Effector CD8-positive, alpha-beta T cell (primary cell): ENCODE measurements around the gene C19orf12.
"Not testable (repeated sequence)": the region's sequence is repeated elsewhere in the genome, so short reads cannot be mapped to it uniquely, and the experiment has no call there.

Source experiments
- DNase-seq: peaks from one replicate; lab custom pipeline; 2025; lab: John Stamatoyannopoulos, UW

Gene C19orf12

DNA sequence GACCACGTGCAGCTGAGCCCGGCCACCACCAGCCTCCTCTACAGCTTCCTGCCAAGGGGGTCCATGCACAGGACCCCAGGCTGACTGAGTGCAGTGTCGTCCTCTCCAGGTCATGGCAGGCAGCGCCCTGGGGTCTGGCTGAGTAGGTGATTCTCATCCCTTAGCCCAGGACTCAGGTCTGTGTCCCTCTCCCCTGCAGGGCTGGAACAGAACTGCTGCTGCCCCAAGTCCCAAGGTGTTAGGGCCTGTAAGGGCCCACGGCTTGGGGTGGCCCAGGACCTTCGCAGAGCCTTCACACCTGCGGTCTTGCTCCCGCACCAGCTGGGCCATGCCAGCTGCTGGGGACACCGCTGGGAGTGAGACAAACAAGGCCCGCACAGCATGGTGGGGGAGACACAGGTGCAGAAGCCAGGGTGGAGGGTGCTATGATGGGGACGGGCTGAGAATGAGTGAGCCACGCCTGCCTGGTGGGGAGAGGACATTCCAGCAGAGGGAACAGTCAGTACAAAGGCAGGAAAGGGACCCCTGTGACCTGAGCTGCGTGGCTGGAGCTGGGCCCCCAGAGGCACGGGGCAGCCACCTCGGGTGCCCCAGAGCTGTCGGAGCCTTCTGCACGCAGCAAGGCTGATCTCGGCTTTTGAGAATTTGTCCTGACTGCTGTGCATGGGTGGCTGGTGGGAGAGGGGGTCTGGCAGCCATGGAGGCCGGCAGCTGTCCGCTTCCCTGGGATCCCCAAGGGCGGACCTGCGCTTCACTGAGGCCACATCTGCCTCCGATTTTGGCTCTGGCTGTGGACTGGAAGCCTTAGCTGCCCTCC, 37.9 kb downstream of the C19orf12 start:
- no peak for DNase-seq

DNA sequence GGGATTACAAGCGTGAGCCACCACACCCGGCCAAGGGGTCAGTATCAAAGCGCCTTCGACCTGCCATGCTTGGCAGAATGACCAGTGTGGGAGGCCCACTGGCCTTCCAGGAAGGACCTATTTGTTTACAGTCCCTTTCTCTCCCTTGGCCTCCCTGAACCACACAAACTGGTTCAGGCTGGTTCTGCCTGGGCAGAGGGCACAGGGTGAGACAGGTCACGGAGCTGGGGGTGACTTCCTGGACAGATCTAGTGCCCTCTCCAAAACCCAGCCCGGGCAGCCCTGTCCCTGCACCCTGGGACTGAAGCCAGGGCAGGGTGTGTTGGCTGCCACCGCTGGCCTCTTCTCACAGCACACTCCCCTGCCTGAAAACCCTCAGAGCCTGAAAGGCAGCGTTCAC, 38.5 kb downstream of the C19orf12 start:
- no peak for DNase-seq

DNA sequence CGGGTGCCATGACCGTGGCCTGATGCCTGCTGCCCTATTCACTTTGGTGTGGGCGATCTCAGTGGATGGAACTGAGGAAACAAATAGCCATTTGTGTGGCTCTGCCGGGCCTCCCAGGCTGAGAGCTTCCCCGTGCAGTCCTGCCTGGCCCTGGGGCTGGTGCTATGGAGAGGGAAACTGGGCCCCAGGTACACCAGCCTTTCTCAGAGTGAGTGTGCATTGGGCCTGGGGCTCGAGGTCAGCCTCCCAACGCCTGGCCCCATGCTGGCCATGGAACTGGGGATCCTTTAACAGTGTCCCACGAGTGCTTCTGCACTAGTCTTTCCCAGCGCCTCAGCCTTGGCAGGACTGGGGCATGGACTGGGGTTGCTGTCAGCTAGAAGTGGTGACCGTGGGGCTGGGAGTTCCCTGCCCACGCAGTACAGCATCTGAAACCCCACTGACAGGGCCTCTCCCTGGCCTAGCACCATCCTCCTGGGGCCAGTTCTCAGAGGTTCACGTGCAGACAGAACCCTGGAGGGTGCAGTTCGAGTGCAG, 39.3 kb downstream of the C19orf12 start:
- no peak for DNase-seq

DNA sequence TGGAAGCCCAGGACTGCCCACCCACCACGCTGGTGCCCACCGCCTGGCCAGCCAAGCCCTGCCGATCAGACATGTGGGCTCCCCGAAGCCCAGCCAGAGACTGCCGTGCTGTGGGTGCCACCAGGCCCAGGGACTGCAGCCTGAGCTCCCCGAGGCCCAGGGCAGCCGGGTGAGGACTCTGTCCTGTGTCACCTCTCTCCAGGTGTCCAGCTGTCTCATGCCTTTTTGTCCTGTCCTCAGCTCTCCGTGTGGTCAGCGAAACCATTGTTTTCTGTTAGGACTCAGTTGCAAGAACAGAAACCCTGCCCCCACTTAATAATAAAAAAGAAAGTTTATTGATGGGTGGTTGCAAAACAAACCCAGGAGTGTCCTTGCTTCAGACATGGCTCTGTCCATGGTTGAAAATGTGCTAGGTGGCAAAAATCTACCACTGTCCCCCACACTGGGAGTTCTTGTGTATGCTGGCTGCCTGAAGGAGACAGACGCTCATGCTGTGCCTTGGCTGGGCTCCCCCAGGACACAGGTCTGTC, 39.9 kb downstream of the C19orf12 start:
- DNase-seq = no peak

DNA sequence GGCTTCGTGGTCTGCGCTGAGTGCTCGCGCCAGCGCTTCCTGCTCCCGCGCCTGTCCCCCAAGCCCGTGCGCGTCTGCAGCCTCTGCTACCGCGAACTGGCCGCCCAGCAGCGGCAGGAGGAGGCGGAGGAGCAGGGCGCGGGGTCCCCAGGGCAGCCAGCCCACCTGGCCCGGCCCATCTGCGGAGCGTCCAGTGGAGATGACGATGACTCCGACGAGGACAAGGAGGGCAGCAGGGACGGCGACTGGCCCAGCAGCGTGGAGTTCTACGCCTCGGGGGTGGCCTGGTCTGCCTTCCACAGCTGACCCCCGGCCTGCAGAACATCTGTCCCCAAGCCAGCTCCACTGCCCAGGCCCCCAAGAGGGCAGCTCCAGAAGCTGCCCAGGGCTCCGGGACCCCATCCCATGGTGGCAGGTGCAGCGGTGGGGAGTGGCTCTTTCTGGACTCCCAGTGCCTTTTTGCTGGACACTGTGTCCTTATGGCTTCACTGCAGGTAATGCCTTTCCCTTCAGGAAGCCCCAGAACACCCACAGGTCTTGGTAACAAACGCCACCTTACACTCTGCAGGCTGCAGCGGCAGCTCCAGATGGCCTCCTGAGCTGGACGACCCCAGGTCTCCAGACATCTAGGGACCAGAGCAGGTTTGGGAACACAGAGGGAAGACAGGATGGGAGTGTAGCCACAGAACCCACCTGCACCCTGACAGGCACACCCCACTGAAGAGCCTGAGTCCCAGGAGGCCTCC, 40.5 kb downstream of the C19orf12 start:
- DNase-seq = no peak

DNA sequence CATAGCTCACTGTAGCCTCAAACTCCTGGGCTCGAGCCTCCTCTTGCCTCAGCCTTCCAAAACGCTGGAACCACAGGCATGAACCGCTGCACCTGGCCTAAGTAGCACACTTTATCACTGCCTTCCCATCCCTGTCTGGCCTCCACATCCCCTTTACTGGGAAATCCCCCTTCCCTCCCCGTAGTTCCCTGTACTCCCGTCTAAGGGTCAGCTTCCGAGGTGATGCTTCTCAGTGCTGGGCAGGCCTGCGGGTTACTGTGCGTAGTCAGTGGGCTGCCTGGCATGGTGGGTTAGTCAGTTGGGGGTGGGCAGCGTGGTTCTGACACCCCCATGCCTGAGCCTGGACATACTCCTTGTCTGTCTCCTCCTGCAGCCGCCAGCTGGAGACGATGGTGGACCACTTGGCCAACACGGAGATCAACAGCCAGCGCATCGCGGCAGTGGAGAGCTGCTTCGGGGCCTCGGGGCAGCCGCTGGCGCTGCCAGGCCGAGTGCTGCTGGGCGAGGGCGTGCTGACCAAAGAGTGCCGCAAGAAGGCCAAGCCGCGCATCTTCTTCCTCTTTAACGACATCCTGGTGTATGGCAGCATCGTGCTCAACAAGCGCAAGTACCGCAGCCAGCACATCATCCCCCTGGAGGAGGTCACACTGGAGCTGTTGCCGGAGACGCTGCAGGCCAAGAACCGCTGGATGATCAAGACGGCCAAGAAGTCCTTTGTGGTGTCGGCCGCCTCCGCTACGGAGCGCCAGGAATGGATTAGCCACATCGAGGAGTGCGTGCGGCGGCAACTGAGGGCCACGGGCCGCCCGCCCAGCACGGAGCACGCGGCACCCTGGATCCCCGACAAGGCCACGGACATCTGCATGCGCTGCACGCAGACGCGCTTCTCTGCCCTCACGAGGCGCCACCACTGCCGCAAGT, 41.4 kb downstream of the C19orf12 start:
- no peak for DNase-seq

DNA sequence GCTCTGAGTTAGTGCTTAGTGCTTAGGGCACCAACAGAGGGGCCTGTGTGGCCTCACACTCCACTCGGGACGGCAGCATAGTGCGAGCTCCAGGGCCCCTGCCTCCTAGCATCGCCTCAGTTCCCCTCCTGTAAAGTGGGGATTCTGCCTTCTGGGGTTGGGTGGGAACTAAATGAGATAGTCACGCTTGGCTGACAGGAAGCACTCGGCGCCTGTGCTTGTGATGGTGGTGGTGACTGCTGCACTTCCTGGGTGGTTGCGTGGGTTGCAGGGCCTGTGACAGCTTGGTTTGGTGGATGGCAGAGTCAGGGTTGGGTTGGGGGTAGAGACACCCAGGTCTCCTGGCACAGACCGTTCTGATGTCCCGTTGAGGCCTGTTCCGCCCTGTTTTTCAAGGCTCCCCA, 42.1 kb downstream of the C19orf12 start:
- DNase-seq = peak; percentile 66

DNA sequence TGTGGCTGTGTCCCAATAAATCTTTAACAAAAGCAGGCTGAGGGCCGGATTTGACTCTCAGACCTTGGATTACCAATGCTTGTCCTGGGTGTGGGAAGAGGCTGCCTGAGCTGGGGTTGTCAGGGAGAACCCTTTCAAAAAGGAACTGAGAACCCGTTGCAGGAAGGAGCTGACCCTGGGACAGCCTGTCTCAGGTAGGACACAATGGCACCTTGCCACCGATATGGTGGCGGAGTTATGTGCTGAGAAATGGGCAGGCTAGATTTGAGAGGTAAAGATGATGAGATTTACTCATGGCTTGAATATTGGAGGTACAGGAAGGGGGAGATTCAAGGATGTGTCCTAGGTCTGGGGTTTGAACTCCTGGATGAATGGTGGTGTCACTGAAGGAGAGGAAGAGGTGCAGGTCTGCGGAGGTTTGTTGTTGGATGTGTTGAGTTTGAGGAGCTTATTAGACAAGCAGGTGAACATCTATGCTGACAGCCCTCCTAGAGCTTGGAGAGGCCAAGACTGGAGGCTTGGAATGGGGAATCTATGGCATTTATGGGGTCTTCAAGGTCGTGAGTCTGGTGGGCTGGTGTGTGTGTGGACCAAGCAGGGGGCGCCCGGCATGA, 42.6 kb downstream of the C19orf12 start:
- DNase-seq = no peak

DNA sequence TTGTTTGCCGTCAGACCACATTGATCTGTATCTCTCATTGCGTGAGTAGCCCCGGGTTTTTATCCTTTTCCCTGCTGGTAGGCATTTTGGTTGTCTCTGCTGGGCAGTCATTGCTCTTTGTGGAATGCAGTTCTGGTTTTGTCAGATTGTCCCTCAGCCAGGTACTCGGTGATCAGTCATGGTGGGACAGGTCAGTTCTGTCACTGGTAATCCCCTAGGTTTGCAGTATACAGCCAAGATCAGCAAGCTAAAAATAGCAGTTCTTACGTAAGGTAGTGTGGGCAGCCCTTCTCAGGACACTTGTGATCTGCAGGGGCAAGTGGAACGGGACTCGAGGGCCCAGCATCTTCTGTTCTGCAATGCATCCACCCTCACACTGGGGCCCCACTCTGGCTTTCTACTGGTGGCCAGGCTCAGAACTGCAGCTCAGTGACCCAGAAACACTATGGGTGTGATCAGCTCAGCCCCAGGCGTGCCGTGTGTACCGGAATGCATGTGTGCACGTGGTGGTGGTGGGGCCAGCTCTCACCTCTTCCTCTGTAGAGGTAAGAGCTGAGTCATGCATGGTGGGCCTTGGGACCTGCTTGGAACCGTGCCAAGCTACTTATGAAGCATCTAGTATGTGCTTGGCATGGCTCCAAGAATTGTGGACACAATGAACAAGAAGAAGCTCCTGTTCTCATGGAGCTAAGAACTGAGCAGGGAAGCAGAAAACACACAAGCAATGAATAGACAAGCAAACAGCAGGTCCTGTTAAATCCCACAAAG, 43.5 kb downstream of the C19orf12 start:
- DNase-seq = peak; percentile 37

DNA sequence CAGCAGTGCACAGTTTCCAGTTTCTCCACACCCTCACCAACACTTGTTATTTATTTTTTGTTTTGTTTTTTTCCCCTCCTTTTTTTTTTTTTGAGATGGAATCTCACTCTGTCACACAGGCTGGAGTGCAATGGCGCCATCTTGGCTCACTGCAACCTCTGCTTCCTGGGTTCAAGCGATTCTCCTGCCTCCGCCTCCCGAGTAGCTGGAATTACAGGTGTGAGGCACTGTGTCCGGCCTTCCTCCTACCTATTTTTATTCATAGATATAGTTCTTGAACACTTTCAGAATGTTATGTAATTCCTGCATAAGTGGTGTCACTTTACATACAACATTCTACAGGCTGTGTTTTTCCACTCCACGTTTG, 44.1 kb downstream of the C19orf12 start:
- not testable (repeated sequence) for DNase-seq

DNA sequence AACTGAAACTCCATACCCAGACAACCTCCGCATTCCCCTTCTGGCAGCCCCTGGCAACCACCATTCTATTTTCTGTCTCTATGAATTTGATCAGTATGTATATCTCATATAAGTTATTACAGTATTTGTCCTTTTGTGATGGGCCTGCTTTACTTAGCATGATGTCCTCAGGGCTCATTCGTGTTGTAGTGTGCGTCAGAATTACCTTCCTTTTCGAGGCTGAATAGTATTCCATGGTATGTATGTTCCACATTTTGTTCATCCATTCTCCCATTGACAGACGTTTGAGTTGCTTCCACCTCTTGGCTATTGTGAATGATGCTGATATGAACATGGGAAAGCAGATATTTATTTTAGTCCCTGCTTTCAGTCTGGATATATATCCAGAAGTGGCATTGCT, 44.8 kb downstream of the C19orf12 start:
- DNase-seq = no peak

DNA sequence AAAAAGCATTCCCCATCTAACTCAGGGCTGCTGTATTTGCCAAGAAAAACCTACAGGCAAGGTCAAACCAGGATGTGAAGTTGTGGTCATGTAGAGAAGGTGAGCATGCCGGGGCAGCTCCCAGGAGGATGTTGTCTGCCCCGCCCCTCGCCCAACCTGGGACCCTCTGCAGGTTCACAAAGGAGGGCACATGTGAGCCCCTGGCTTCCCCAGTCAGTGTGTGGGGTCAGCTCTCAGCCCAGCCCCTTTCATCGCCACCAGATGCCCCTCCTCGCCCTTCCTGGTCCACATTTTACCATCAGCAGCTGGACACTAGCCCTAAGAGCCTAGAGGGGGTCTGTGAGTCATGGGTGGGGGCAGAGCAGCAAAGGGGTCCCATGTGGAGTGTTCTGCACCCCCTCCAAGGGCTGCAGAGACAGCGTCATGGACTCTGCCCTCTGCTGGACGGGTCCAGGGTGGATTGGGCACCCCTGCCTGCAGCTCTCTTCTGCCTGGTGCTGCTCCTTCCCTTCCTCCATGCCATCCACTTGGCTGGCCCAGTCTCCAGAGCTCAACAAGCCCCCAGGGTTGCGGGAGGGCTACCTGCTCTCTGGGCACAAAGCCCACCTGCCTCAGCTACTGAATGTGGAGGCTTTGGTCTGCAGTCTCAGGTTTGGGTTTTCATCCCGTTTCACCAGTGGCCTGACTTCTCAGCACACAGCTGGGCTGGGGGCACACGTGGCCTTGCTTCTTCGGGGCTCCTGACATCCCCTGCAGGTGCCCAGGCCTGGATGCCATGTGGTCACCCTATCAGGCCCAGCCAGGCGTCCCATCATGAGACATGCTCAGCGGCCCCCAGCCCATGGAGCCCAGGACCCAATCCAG, 46.1 kb downstream of the C19orf12 start:
- DNase-seq = no peak

DNA sequence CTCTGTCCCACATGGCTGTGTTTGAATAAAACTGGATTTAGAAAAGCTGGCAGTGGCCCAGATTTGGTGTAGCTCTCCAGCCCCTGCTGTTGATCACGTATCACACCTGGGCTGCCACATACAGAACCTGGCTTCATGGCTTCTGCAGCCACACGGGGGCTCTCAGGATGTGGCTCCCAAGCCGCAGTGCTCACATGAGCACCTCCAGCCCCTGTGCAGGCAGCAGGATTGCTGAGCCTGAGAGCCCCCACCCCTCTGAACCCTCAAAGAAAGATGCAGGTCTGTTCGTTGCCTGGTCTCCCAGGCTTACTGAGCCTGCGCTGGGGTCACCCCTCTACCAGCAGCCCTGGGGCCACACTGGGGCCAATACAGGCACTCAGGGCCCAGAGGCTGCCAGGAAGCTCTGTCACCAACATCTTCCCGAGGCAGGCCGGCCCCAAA, 47.1 kb downstream of the C19orf12 start:
- DNase-seq = peak; percentile 26

DNA sequence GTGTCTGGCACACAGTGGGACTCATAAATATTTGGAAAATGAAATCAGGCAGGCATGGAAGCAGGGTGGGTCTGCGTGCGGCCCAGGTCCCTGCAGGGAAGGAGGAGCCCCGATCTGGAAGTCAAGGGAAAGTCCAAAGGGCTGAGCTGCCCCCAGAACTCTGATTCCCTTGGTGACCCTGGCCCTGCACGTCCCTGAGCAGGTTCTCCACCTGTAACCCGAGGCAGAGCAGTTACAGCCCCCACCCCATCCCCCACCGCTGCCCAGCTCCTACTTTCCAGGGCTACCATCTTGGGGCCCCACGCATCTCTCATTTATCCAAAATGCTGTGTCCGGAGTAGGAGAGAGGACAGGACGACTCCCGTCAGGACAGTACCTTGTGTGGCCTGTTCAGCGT, 47.7 kb downstream of the C19orf12 start:
- DNase-seq = no peak

DNA sequence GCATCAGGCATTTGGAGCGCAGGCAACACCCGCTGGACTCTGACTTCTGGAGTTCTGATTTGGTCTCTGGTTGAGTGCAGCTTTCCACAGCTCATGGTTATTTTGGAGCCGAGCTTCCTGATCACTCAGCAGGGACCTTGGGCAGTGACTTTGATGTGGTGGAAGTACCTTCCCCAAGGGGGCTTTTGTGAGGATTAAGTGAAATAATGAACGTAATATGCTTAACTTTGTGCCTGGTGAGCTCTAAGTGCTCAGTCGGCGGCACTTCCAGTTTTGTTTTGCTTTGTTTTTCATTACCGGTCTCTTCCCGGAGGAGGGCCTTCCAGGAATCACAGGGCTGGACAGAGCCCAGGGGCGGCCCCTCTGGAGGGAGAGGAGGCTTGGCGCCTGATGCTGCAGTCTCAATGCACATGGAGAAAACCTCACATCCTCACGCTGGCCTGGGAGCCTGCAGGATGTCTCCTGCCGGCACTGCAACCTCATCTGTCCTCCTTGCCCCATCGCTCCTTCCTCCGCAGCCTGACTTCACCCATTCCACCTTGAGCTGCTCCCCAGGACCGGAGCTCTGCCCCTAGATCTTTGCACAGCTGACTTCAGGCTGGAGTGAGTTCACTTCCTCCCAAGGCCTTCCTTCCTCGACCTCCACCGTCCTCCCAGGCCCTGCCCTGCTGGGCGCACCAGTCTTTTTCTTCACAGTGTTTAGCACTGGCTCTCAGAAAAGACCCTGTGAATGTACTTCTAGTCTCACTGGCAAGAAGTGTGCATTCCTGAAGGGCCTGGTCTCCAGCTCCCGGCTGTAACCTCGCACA, 48.3 kb downstream of the C19orf12 start:
- no peak for DNase-seq

DNA sequence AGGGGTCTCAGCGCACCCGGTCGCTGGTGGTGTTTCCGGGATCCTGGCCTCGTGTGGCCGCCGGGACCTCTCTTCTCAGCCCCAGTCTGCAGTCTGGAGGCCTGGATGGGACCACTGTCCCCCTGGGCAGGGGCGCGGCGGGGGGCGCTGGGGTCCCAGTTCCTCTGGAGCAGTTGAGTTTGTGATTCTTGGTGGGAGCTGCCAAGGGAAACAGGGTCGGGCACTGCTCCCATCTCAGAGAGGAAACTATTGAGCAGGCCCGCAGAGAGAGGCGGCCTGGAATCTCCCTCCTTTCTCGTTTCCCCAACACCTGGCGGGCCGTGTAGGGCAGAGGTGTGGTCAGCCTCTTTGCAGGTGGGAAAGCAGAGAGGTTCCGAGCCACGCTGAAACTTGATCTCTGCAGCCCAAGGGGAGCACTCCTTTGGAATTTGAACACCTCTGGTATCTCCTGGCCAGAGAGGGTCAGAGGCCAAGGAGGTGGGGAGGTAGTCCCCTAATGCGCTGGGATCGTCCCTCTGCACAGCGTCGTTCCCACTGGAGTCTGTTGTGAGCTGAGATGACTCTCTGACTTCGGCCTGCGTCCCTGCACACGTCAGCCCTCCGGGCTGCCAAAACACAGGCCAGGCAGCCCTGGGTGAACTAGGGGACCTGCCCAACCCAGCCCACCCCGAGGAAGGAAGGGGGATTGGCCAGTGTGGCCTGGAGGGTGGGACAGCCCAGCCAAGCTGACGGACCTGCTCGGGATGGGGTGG, 49.1 kb downstream of the C19orf12 start:
- DNase-seq = peak; percentile 13

DNA sequence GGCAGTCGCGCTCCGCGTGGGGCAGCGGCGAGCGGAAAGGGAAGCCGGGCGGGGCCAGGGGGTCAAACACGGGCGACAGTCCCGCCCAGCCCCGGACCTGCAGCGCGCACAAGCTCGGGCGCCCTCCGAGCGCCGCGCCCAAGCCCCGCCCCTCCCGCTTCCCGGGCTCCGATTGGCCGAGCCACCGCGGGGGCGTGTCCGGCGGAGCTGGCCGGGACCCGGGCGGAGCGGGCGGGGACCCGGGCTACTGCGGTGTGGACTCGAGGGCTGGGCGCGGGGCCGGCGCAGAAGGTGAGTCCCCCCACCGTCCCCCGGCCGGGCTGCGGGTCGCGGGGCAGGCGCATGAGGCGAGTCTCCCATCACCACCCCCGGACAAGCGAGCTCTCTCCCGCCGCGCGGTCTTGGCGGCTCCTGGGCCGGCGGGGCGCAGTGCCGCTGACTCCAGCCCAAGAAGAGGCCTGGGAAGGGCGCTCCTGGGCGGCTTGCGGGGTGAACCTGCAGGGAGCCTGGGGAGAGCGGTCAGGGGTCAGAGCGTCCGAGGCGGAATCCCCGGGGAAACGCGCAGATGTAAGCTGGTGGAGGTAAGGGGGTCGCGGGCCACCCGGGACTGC, 49.7 kb downstream of the C19orf12 start, which contains the start of gene PLEKHF1:
Gene PLEKHF1, plus strand, starts transcription at position 247 of the 611 bp plus-strand sequence. CDS start 8,379 bp downstream, outside the sequence.
- DNase-seq = peak; percentile 78
